Epithelial cell of proximal tubule (primary cell): Measurements from ENCODE around the gene TIPIN. TPM values are rescaled to one million over a fixed set of nuclear protein-coding genes. Genes with fewer than 3 reads are reported as not detected.
"Not testable (repeated sequence)": the region's sequence is repeated elsewhere in the genome, so short reads cannot be mapped to it uniquely, and the experiment has no call there.

Source experiments
- DNase-seq: peaks from one replicate; pipeline ENCODE4 v3.0.0-alpha.2; 2011; ENCODE audit warnings: low read depth
- H3K4me3 ChIP-seq: 2 replicates; pipeline ENCODE4 v1.5.1; 2011; ENCODE audit warnings: low read depth, mild to moderate bottlenecking, low read length
- total RNA-seq: library from RNA; depleted of rRNA; stranded (reverse); fragments of >200 nt; gene quantifications from 2 replicates; pipeline ENCODE4 v1.2.3, GENCODE V29; 2015
- TF ChIP-seq, protein P1 (sequence below): conservative IDR thresholded peaks from 2 replicates; pipeline ENCODE4 v1.5.1; 2012; ENCODE audit warnings: low read depth, mild to moderate bottlenecking, low read length

The TIPIN gene
- total RNA-seq, 1 donor from 2014 or later: 6.8 TPM

DNA sequence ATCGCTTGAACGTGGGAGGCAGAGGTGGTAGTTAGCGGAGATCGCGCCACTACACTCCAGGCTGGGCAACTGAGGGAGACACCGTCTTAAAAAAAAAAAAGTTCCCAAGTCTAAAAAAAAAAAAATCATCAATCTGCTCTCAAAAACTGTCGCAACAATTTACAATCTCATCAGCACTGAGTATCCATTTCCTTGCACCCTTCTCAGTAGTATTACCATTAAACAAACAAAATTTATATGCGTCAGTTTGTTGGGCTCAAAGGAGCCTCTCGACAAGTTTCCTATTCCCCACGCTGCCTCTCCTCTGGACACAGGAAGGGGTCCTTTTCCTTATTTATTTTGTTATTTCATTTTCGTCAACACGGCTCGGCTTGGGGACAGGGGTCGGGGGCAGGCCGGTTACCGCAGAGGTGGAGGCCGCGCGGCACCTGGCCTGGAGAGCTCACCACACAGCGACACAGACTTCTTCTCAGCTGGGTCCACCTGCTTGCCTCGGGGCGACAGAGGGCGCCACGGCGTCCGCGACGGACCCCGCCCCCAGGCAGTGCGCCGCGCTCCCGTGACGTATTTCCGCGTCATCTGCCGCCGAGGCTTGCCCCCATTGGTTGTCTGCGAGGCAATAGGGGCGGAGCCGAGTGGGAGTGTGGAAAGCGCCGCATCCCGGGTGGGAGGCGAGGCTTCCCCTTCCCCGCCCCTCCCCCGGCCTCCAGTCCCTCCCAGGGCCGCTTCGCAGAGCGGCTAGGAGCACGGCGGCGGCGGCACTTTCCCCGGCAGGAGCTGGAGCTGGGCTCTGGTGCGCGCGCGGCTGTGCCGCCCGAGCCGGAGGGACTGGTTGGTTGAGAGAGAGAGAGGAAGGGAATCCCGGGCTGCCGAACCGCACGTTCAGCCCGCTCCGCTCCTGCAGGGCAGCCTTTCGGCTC, 30.0 kb upstream of the TIPIN start, which contains the start of gene MAP2K1:
Gene MAP2K1 (plus strand): TSS at position 709 of the 920 bp plus-strand sequence. CDS start 436 bp downstream, outside the sequence.
- DNase-seq: peak; percentile 46
- TF ChIP-seq, protein P1, sequence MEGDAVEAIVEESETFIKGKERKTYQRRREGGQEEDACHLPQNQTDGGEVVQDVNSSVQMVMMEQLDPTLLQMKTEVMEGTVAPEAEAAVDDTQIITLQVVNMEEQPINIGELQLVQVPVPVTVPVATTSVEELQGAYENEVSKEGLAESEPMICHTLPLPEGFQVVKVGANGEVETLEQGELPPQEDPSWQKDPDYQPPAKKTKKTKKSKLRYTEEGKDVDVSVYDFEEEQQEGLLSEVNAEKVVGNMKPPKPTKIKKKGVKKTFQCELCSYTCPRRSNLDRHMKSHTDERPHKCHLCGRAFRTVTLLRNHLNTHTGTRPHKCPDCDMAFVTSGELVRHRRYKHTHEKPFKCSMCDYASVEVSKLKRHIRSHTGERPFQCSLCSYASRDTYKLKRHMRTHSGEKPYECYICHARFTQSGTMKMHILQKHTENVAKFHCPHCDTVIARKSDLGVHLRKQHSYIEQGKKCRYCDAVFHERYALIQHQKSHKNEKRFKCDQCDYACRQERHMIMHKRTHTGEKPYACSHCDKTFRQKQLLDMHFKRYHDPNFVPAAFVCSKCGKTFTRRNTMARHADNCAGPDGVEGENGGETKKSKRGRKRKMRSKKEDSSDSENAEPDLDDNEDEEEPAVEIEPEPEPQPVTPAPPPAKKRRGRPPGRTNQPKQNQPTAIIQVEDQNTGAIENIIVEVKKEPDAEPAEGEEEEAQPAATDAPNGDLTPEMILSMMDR: peak; percentile 62
- peak within 1 kb of the TSS; percentile 87 for H3K4me3 ChIP-seq

DNA sequence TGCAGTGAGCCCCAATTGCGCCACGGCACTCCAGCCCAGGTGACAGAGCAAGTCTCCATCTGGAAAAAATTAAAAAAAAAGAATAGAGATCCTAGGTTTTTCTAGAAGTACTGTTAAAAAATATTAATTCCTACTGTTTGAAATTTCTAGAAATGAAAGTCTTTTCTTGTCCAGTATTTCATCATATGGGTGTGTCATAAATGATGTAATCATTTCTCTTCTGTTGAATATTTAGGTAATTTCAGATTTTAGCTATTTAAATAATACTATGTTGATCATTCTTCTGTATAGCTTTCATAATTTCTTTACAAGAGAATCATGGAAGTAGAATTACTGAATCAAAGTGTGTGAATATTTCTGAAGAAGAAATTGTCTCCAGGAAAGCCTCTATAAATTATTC, 24.9 kb upstream of the TIPIN start:
- DNase-seq, H3K4me3 ChIP-seq: not testable (repeated sequence)

DNA sequence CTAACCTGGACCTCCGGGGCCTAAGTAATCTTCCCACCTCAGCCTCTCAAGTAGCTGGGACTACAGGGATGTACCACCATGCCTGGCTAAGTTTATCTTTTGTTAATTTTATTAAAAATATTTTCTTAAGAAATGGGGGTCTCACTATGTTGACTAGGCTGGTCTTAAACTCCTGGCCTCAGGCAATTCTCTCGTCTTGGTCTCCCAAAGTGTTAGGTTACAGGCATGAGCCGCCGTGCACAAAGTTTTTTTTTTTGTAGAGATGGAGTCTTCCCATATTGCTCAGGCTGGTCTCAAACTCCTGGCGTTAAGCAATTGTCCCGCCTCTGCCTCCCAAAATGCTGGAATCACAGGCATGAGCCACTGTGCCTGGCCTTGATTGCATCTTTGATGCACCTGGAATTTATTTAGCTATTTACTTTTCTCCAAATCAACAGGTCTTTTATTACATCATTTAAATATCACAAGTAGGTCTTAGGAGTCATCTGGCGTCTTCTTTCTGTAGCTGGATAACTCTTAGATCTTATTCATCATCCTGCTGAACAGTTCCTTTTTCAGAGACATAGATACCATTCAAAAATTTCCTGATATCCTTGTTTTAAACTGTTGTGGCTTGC, 22.4 kb upstream of the TIPIN start:
- DNase-seq: no peak
- TF ChIP-seq, protein P1: no peak
- no peak overlapping the region for H3K4me3 ChIP-seq

DNA sequence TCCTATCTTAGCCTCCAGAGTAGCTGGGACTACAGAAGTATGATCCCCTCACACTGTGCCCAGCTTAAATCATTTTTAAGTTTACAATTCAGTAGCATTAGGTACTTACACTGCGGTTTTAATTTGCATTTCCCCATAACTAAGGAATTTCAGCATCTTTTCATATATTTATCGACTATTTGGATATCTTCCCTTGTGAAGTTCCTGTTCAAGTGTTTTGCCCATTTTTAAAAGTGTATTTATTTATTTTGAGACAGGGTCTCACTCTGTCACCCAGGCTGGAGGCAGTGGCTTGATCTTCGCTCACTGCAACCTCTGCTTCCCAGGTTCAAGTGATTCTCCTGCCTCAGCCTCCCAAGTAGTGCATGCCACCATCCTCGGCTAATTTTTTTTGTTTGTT, 17.7 kb upstream of the TIPIN start:
- H3K4me3 ChIP-seq: no peak overlapping the region
- DNase-seq: no peak
- TF ChIP-seq, protein P1: no peak

DNA sequence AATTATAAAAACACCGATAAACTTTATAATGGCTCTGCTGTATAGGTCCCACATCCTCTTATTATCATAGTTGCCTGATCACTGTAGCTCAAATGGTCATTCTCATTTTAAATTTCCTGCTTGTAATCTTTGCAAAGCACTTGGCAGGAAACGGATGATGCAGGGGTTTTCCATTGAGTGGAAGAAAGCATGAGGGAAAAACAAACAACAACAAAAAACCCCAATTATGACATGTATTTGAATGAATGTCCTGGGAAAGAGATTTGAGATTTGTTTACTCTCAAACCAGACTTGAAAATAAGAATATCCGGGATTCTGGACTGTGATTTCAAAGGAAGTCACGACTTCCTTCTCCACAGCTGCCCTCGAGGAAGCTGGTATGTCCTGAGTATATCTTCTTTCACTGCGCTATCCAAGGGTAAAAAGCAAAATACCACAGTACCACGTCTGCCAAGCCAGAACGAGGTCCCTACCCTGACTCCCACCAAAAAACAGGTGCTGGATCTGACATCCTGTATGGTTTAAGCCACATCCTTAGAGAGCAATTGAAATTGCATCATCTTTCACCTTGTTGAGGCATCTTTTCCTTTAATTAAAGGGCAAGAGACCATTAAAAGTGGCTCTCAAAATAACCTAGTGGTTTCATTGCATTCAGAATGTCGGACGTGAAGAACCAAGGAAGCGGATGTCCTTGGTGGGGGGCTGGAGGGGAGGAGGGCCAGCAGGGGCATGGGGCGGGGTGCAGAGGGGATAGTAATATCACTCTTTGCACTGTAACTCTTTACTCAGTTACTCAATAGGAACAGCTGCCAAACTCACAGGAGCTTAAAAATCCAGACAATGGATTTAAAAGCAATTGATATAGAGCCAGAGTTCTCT, 13.5 kb upstream of the TIPIN start:
- peak overlapping the region; percentile 33 for H3K4me3 ChIP-seq
- TF ChIP-seq, protein P1: no peak
- no peak for DNase-seq

DNA sequence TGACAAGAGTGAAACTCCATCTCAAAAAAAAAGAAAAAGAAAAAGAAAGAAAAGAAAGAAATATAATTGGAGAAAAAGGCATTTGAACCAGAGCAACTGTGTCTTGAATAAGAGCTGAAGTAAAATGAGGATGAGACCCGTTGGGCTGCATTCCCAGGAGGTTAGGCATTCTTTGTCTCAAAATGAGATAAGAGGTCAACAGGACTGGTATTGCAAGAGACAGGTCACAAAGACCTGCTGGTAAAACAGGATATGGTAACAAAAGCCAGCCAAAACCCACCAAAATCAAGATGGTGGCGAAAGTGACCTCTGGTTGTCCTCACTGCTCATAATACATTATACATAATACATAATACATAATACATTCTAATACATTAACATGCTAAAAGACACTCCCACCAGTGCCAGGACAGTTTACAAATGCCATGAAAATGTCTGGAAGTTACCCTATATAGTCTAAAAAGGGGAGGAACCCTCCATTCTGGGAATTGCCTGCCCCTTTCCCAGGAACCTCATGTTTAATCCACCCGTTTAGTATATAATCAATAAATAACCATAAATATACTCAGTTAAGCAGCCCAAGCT, 8.6 kb upstream of the TIPIN start:
- DNase-seq: no peak
- TF ChIP-seq, protein P1: no peak
- H3K4me3 ChIP-seq: no peak overlapping the region
